ENCODE data around the gene DLGAP1. TPM values are rescaled to one million over a fixed set of nuclear protein-coding genes. Genes with fewer than 3 reads are reported as not detected.

DLGAP1 gene
- total RNA-seq, 1 experiment from 2014 or later = 0.39 TPM

GRCh38 chr18:4369705-4370104 is 85.4 kb downstream of the DLGAP1 start:
- Histone ChIP-seq H3K9me2 (ENCODE audit: insufficient read depth) (no peaks in the 10 kb centered on the region), H3K79me2 (ENCODE audit: insufficient read depth, low read length) (no peaks in the 10 kb centered on the region), H4K20me1 (ENCODE audit: insufficient read depth) (no peaks in the 10 kb centered on the region), H3K27me3 (ENCODE audit: insufficient read depth, low read length) (no peaks in the 10 kb centered on the region), H3K4me1 (ENCODE audit: control insufficient read depth in 1 of 2, insufficient read depth in 2 of 2, low read length in 2 of 2) (no peaks in the 10 kb centered on the region), H2AFZ (ENCODE audit: low read depth, low read length, poor library complexity, severe bottlenecking) (no peak overlapping the region), H3K9ac (ENCODE audit: low read length) (no peak overlapping the region), H3K4me3 (replicated peaks in 1 of 2; ENCODE audit: low read depth in 1 of 2, low read length in 2 of 2) (no peak overlapping the region), H3K4me2 (ENCODE audit: low read length) (no peak overlapping the region), H3K9me3 (ENCODE audit: control insufficient read depth in 1 of 2, insufficient read depth in 1 of 2, low read depth in 1 of 2, low read length in 2 of 2) (peaks cover 0 to 11% of the 10 kb centered on the region in 2 experiments; a peak in 3 of 4 replicates), H3K27ac (ENCODE audit: low read depth, low read length) (no peak overlapping the region), H3K36me3 (ENCODE audit: control insufficient read depth in 1 of 2, insufficient read depth in 2 of 2, low read length in 2 of 2) (no peaks in the 10 kb centered on the region)
- POLR2A ChIA-PET = no interaction called here
- intact Hi-C loops (cut with micrococcal nuclease) = no loop called here
- no peak for ATAC-seq
- no peak for DNase-seq (ENCODE audit: low read depth, low spot score)
- RAD21 ChIA-PET (ENCODE audit: low non-redundant PET in 1 of 2, low total read pairs in 2 of 2, uncharacterized antibody in 2 of 2, unreplicated experiment in 2 of 2) = no interaction called here
- CTCF ChIA-PET = no interaction called here
- no TSS peak for BruUV-seq (replicated peaks)
- TF ChIP-seq ZNF274 (IDR thresholded peaks at IDR 0.05; ENCODE audit: low read depth, low read length) (no peak), REST (IDR thresholded peaks at IDR 0.05; ENCODE audit: low read depth) (no peak), JUND (IDR thresholded peaks at IDR 0.05) (no peak), SRF (IDR thresholded peaks at IDR 0.05; ENCODE audit: low read depth) (no peak), SIN3A (IDR thresholded peaks at IDR 0.05; ENCODE audit: low read depth) (no peak), CTCF (IDR thresholded peaks at IDR 0.05 in 2 of 3, conservative IDR thresholded peaks at IDR 0.05 in 1 of 3; ENCODE audit: borderline replicate concordance in 1 of 3, insufficient read depth in 1 of 3, low read depth in 2 of 3, low read length in 2 of 3) (no peak), EZH2 (IDR thresholded peaks at IDR 0.05) (no peak), ELF1 (IDR thresholded peaks at IDR 0.05; ENCODE audit: borderline replicate concordance, low read depth) (no peak), EZH2phosphoT487 (IDR thresholded peaks at IDR 0.05; ENCODE audit: borderline replicate concordance) (no peak), ZBTB33 (IDR thresholded peaks at IDR 0.05; ENCODE audit: extremely low read depth, insufficient replicate concordance, low read length) (no peak), FOSL1 (IDR thresholded peaks at IDR 0.05; ENCODE audit: low read depth) (no peak), POLR2AphosphoS5 (IDR thresholded peaks at IDR 0.05; ENCODE audit: low read depth, low read length) (no peak), POLR2A (IDR thresholded peaks at IDR 0.05; ENCODE audit: borderline replicate concordance, extremely low read depth, insufficient read depth, insufficient read length) (no peak), TCF7L2 (IDR thresholded peaks at IDR 0.05; ENCODE audit: borderline replicate concordance, extremely low read depth, insufficient read depth, insufficient read length) (no peak), CBX3 (IDR thresholded peaks at IDR 0.05; ENCODE audit: low read depth) (no peak), ZFX (IDR thresholded peaks at IDR 0.05) (no peak), YY1 (IDR thresholded peaks at IDR 0.05; ENCODE audit: extremely low read depth, insufficient replicate concordance, low read depth, low read length) (no peak), RAD21 (IDR thresholded peaks at IDR 0.05; ENCODE audit: low read depth) (no peak)
- TF ChIP-seq, protein P1, sequence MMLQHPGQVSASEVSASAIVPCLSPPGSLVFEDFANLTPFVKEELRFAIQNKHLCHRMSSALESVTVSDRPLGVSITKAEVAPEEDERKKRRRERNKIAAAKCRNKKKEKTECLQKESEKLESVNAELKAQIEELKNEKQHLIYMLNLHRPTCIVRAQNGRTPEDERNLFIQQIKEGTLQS (IDR thresholded peaks at IDR 0.05) = no peak

All from HCT116 (cell line).